Measurements from ENCODE around the gene RPL3. TPM values are rescaled to one million over a fixed set of nuclear protein-coding genes. Genes with fewer than 3 reads are reported as not detected.
A peak's percentile ranks its signal among the peaks of the same experiment; 100 is the strongest.

RPL3 gene
- total and polyA plus RNA-seq, 2 donors (not counting 1 experiment from before 2014, with no cell fraction given): 2,665 to 5,418 TPM

DNA sequence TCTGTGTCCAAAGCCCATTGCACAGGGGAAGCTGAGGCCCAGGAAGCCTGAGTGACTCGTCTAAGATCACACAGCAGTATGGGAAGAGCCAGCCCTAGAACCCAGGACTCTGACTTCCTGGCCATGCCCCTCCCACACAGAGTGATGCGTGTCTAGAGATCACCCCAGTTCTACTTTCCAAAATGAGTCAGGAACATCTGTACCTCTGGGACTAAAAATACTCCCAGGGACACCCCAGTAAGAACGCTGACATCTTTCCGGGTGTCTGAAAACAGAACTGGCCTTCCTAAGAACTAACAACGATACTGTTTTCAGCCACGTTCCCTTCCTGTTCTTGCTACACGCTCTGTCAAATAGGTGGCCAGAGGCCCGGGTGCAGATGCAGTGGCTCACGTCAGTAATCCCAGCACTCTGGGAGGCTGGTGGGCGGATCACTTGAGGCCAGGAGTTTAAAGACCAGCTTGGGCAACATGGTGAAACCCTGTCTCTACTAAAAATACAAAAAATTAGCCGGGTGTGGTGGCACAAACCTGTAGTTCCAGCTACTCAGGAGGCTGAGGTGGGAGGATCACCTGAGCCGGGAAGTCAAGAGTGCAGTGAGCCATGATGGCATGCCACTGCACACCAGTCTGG, 52.9 kb downstream of the RPL3 start:
- H3K4me3 Mint-ChIP-seq: no peak overlapping the region

More for the DNA sequence above, 52.9 kb downstream of the RPL3 start:
- Histone ChIP-seq H3K27me3 (replicated peaks in 1 of 4; ENCODE audit: control extremely low read depth in 1 of 4, control insufficient read depth in 3 of 4, insufficient read depth in 4 of 4, low read length in 3 of 4) (peaks cover 0 to 16% (median 0%) of the 10 kb centered on the region in 4 experiments), H3K79me2 (ENCODE audit: control insufficient read depth, insufficient read depth, low read length) (no peaks in the 10 kb centered on the region), H3K9me3 (ENCODE audit: control extremely low read depth in 1 of 3, control insufficient read depth in 2 of 3, insufficient read depth in 1 of 3, low read length in 2 of 3) (peaks cover 0 to 31% (median 1%) of the 10 kb centered on the region in 3 donors), H3K4me3 (ENCODE audit: control extremely low read depth in 1 of 5, extremely low read depth in 1 of 5, insufficient read depth in 1 of 5, low read depth in 2 of 5, low read length in 4 of 5) (no peak overlapping the region), H2AFZ (ENCODE audit: insufficient read depth, low read depth, low read length, poor library complexity, severe bottlenecking) (peak overlapping the region; percentile 46), H3K27ac (ENCODE audit: low read length in 2 of 2) (no peak overlapping the region), H4K20me1 (ENCODE audit: control insufficient read depth, insufficient read depth, low read length, poor library complexity, severe bottlenecking) (no peaks in the 10 kb centered on the region), H3K4me2 (replicated peaks; ENCODE audit: low read depth, low read length, poor library complexity, severe bottlenecking) (no peak overlapping the region), H3K9ac (ENCODE audit: low read length) (no peak overlapping the region), H3K36me3 (replicated peaks in 1 of 2; ENCODE audit: control extremely low read depth in 1 of 2, control insufficient read depth in 1 of 2, extremely low read depth in 1 of 2, insufficient read depth in 2 of 2, low read length in 1 of 2) (no peaks in the 10 kb centered on the region), H3K4me1 (ENCODE audit: control insufficient read depth in 2 of 2, insufficient read depth in 2 of 2, low read length in 2 of 2) (peaks cover 0 to 6% of the 10 kb centered on the region in 2 donors)
- CTCF ChIA-PET: no interaction called here
- H3K27me3 Mint-ChIP-seq: peaks cover 16% of the 10 kb centered on the region
- H3K9me3 Mint-ChIP-seq (ENCODE audit: insufficient read depth): no peaks in the 10 kb centered on the region
- intact Hi-C loops (cut with micrococcal nuclease): no loop called here
- DNase-seq (no peak), ATAC-seq (ENCODE audit: low read depth) (peak; percentile 21)
- peaks cover 5% of the 10 kb centered on the region for H3K4me1 Mint-ChIP-seq
- 58% methylated on average over 12 of the region's 12 CpGs for WGBS (ENCODE audit: insufficient coverage)
- POLR2A ChIA-PET: no interaction called here
- TF ChIP-seq, protein P1, sequence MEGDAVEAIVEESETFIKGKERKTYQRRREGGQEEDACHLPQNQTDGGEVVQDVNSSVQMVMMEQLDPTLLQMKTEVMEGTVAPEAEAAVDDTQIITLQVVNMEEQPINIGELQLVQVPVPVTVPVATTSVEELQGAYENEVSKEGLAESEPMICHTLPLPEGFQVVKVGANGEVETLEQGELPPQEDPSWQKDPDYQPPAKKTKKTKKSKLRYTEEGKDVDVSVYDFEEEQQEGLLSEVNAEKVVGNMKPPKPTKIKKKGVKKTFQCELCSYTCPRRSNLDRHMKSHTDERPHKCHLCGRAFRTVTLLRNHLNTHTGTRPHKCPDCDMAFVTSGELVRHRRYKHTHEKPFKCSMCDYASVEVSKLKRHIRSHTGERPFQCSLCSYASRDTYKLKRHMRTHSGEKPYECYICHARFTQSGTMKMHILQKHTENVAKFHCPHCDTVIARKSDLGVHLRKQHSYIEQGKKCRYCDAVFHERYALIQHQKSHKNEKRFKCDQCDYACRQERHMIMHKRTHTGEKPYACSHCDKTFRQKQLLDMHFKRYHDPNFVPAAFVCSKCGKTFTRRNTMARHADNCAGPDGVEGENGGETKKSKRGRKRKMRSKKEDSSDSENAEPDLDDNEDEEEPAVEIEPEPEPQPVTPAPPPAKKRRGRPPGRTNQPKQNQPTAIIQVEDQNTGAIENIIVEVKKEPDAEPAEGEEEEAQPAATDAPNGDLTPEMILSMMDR (IDR thresholded peaks at IDR 0.05): no peak
- no peak for TF ChIP-seq EZH2 (IDR thresholded peaks at IDR 0.05; ENCODE audit: borderline replicate concordance, insufficient read depth, low read depth, low read length, poor library complexity, severe bottlenecking)
- H3K27ac Mint-ChIP-seq: no peak overlapping the region

Measured in B cell (primary cell).